HG03064 (cell line): Measurements from ENCODE around the gene PLTP.
"Not testable (repeated sequence)": the region's sequence is repeated elsewhere in the genome, so short reads cannot be mapped to it uniquely, and the experiment has no call there.

Source experiments
- ATAC-seq: cut with Tn5 transposase; IDR thresholded peaks from one replicate; pipeline ENCODE4 v1.9.1; 2021; ENCODE audit warnings: low read depth; ENCODE audit not compliant: unreplicated experiment

The PLTP gene

DNA sequence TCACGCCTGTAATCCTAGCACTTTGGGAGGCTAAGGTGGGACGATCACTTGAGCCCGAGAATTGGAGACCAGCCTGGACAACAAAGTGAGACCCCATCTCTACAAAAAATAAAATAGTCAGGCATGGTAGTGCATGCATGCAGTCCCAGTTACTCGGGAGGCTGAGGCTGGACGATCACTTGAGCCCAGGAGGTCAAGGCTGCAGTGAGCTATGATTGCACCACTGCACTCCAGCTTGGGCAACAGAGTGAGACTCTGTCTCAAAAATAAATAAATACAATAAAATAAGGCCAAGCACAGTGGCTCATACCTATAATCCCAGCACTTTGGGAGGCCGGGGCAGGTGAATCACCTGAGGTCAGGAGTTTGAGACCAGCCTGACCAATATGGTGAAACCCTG is 10.6 kb downstream of the PLTP start:
- not testable (repeated sequence) for ATAC-seq

GRCh38 chr20:45899046-45899835 is 12.7 kb downstream of the PLTP start:
- no peak for ATAC-seq

DNA sequence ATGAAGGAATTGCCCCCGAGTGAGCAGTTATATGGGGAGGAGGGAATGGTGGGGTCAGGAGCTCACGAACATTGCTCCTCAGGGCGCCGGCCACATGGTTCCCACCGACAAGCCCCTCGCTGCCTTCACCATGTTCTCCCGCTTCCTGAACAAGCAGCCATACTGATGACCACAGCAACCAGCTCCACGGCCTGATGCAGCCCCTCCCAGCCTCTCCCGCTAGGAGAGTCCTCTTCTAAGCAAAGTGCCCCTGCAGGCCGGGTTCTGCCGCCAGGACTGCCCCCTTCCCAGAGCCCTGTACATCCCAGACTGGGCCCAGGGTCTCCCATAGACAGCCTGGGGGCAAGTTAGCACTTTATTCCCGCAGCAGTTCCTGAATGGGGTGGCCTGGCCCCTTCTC is 13.7 kb downstream of the PLTP start:
- no peak for ATAC-seq

GRCh38 chr20:45897692-45898091 is 14.3 kb downstream of the PLTP start:
- no peak for ATAC-seq

GRCh38 chr20:45897289-45897688 is 14.7 kb downstream of the PLTP start:
- no peak for ATAC-seq

- no peak for ATAC-seq
Measured at GRCh38 chr20:45896641-45897161, 15.3 kb downstream of the PLTP start.

- ATAC-seq = no peak
Measured at GRCh38 chr20:45894797-45895196, 17.2 kb downstream of the PLTP start.

GRCh38 chr20:45893831-45894230 is 18.1 kb downstream of the PLTP start:
- no peak for ATAC-seq

DNA sequence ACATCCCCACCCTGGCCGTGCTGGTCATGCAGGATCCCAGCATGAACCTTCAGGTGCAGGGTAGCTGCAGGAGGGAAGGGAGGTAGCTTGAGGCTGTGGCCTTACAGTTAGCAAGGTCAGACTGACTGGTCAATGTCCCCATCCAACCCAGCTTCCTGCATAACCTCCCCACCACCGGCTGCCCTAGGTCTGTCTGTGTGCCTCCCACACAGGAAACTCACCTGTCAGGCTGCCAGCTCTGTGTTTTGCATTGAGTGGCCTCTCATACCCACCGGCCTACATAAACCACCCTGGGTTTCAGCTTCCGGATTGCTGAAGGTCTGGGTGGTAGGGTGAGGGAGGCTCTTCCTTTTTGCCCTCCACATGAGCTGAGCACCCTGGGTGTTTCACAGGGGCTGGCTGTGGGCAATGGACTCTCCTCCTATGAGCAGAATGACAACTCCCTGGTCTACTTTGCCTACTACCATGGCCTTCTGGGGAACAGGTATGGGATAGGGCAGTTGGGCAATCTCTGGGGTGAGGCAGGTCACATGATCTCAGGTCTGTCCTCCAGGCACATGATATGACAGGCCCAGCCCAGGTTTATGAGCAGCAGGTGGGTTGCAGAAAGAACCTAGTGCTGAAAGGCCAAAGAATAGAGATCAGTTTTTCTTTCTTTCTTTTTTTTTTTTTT is 19.0 kb downstream of the PLTP start:
- ATAC-seq = no peak

DNA sequence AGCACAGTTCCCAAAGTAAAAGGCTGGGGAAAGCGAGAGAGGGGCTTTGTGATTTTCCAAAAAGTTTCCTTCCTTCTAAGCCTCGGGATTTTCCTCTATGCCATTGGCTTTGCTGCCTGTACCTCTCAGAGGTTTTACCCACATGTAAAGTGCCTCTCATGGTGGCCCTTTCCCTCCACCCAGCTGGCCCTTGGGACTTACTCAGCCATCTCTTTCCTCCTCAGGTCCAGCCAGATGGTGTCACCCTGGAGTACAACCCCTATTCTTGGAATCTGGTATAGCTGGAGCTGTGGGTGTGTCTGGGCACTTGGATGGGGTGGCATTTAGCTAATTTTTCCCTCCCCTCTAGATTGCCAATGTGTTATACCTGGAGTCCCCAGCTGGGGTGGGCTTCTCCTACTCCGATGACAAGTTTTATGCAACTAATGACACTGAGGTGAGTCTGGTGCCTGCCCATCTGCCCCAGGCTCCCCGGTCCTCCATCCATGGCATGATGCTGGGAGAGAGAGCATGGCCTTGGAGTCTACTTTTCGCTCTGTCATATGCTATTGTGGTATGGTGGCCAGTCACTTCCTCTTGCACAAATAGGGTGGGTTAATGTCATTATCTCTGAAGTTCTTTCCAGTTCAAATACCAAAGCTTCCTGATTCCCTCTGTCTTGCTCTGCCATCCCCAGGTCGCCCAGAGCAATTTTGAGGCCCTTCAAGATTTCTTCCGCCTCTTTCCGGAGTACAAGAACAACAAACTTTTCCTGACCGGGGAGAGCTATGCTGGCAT is 19.7 kb downstream of the PLTP start:
- ATAC-seq = no peak

GRCh38 chr20:45890985-45891983 is 20.7 kb downstream of the PLTP start, which contains the start of the genes CTSA and NEURL2:
Gene CTSA (plus strand): TSS chr20:45891335. CDS start chr20:45891569, 234 bp downstream.
Gene NEURL2 (minus strand): TSS chr20:45891208. CDS start chr20:45890991, 217 bp downstream.
- peak; percentile 71 for ATAC-seq

DNA sequence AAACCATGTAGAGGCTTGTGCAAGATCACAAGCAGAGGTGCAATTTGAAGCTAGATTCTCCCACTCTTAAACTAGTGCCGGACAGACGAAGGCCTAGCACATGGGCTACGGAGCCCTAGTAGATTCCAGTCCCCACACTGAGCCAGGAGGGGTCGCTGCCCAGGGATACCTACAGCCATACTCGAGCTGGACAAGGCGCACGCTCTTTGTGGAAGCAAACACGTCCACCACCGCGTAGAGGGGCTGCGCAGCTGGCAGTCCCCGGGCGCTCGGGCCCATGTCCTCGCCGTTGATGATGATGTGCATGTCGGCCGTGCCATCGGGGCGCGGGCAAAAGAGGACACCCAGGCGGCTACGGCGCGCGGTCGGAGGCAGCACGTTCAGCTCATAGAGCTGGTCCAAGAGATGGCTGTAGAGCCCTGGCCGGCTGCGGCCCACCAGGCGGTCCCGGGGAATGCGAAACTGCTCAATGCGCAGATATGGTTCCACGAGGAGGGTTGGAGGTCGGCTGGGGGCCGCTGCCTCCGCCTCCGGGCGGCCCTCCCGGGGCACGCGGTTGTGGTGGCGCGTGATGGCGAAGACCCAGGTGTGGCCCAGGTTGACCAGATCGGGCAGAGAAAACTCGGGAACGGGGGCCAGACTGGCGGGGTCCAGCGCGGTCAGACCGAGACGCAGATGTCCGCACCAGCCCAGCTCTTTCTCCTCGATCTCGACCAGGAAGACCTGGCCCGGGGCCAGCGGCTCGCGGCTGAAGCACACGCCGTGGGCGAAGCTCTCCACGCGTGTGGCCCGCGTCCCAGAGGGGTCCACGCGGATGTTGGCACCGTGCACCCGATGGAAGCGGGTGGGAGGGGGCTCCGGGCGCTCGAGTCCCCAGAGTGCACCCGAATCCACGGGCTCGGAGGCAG is 21.6 kb downstream of the PLTP start:
- ATAC-seq = peak; percentile 19

- ATAC-seq = no peak
Measured at GRCh38 chr20:45888681-45889080, 23.3 kb downstream of the PLTP start.

GRCh38 chr20:45887346-45887715 is 24.6 kb downstream of the PLTP start, which contains the start of gene SPATA25:
Gene SPATA25 (minus strand): TSS chr20:45887622. CDS start chr20:45887590, 32 bp downstream.
- ATAC-seq = no peak

DNA sequence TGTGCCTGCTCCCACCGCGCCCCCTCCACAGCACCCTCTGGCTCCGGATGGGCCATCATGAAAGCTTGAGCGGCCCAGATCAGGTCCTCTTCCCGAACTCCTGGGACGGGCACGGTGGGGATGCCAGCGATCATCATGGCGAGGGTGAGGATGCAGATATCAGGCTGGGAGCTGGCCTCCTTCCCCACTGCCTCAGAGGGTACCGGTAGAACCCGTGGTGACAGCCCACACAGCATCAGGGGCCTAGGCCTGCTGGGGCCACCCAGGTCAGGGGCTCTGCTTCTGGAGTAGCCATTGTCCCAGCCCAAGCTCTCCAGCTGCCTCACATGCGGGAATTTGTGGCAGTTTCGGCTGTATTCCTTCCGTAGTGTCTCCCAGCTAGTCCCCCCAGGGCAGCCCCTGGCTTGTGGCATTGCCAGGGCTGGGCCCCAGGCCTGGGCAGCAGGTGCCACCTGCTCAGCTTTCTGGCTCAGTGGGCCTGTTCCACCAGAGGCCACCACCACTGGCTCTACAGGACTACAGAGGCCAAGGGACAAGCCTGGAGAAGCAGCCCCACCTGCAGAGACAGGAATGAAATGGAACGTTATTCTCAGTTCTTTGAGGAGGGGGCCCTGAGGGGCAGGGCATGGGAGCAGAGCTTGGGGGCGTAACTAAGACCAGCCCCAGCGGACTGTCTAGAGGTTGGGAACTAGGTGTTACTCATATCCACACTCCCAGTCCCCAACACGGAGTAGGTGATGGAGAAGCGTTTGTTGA is 25.2 kb downstream of the PLTP start:
- no peak for ATAC-seq

DNA sequence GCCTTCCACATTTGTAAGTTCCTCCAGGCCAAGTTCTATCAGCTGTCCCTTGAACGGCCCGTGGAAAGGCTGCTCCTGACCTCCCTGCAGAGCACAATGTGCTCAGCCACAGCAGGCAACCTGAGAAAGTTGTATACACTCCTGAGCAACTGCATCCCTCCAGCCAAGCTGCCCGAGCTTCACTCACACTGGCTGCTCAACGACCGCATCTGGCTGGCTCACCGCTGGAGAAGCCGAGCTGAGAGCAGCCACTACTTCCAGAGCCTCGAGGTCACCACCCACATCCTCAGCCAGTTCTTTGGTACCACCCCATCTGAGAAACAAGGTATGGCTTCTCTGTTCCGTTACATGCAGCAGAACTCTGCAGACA is 28.9 kb downstream of the PLTP start:
- no peak for ATAC-seq

- no peak for ATAC-seq
Measured at GRCh38 chr20:45882469-45883099, 29.4 kb downstream of the PLTP start.
